Measurements from ENCODE around the gene EIF2B5. TPM values are rescaled to one million over a fixed set of nuclear protein-coding genes. Genes with fewer than 3 reads are reported as not detected.
"Not testable (repeated sequence)": the region's sequence is repeated elsewhere in the genome, so short reads cannot be mapped to it uniquely, and the experiment has no call there.

EIF2B5 gene
- total RNA-seq, 4 donors from 2014 or later, result 28.8 to 51.0 (median 36.5) TPM

- TF ChIP-seq POLR2A (IDR thresholded peaks at IDR 0.05) (no peak), EP300 (IDR thresholded peaks at IDR 0.05) (no peak)
- Histone ChIP-seq H3K36me3 (no peaks in the 10 kb centered on the region), H3K9me3 (peaks cover 0 to 24% (median 0%) of the 10 kb centered on the region in 4 donors), H3K27ac (no peak overlapping the region), H3K4me3 (no peak overlapping the region), H3K27me3 (no peaks in the 10 kb centered on the region), H3K4me1 (no peaks in the 10 kb centered on the region)
- whole genome bisulfite sequencing, 2 donors, result 69% methylated on average over 24 of the region's 24 CpGs
- DNase-seq (ENCODE audit: low spot score in 2 of 2), result no peak
These were observed 35.1 kb upstream of the EIF2B5 start for GRCh38 chr3:184099806-184100686.

- Histone ChIP-seq H3K27ac (no peak overlapping the region), H3K9me3 (no peaks in the 10 kb centered on the region), H3K36me3 (no peaks in the 10 kb centered on the region), H3K27me3 (no peaks in the 10 kb centered on the region), H3K4me1 (no peaks in the 10 kb centered on the region), H3K4me3 (no peak overlapping the region)
- no peak for TF ChIP-seq CTCF (IDR thresholded peaks at IDR 0.05)
- no peak for TF ChIP-seq EP300 (IDR thresholded peaks at IDR 0.05)
- TF ChIP-seq POLR2A (IDR thresholded peaks at IDR 0.05), result no peak
- WGBS, 2 donors, result 50 to 60% methylated on average over 7 of the region's 7 CpGs
- DNase-seq (ENCODE audit: low spot score in 2 of 2), result no peak
These were observed 24.8 kb upstream of the EIF2B5 start for GRCh38 chr3:184110316-184110725.

- H3K27ac ChIP-seq, result no peak overlapping the region
- WGBS, 2 donors, result 89 to 93% methylated on average over 4 of the region's 4 CpGs
- DNase-seq (ENCODE audit: low spot score in 2 of 2), result no peak
These were observed 19.1 kb upstream of the EIF2B5 start for GRCh38 chr3:184116017-184116416.

GRCh38 chr3:184117636-184118035 is 17.5 kb upstream of the EIF2B5 start:
- Histone ChIP-seq H3K27ac (no peak overlapping the region), H3K9me3 (no peaks in the 10 kb centered on the region), H3K27me3 (no peaks in the 10 kb centered on the region), H3K36me3 (no peaks in the 10 kb centered on the region), H3K4me3 (no peak overlapping the region), H3K4me1 (no peaks in the 10 kb centered on the region)
- DNase-seq (ENCODE audit: low spot score in 2 of 2), result no peak
- TF ChIP-seq POLR2A (IDR thresholded peaks at IDR 0.05), result no peak
- TF ChIP-seq EP300 (IDR thresholded peaks at IDR 0.05), result no peak
- no peak for TF ChIP-seq CTCF (IDR thresholded peaks at IDR 0.05)
- WGBS, 2 donors, result 94 to 95% methylated on average over 6 of the region's 6 CpGs

More at GRCh38 chr3:184116017-184116416, 19.1 kb upstream of the EIF2B5 start:
- Histone ChIP-seq H3K4me1 (no peaks in the 10 kb centered on the region), H3K36me3 (no peaks in the 10 kb centered on the region), H3K27me3 (no peaks in the 10 kb centered on the region), H3K9me3 (no peaks in the 10 kb centered on the region), H3K4me3 (no peak overlapping the region)
- no peak for TF ChIP-seq CTCF (IDR thresholded peaks at IDR 0.05)

- DNase-seq (ENCODE audit: low spot score in 2 of 2); H3K9me3 ChIP-seq; H3K4me1 ChIP-seq; H3K27me3 ChIP-seq; H3K4me3 ChIP-seq; H3K27ac ChIP-seq; H3K36me3 ChIP-seq: not testable (repeated sequence)
- WGBS, 2 donors, result 92 to 95% methylated on average over 8 of the region's 8 CpGs
These were observed 14.1 kb upstream of the EIF2B5 start for GRCh38 chr3:184121031-184121430.

- 74 to 78% methylated on average over 3 of the region's 3 CpGs for WGBS, 2 donors
- H3K27ac ChIP-seq, result no peak overlapping the region
- no peak for DNase-seq (ENCODE audit: low spot score in 2 of 2)
- H3K4me3 ChIP-seq, result no peak overlapping the region
- no peaks in the 10 kb centered on the region for H3K36me3 ChIP-seq
- H3K27me3 ChIP-seq, result no peaks in the 10 kb centered on the region
- TF ChIP-seq EP300 (IDR thresholded peaks at IDR 0.05) (no peak), POLR2A (IDR thresholded peaks at IDR 0.05) (no peak), CTCF (IDR thresholded peaks at IDR 0.05) (no peak)
- H3K9me3 ChIP-seq, result no peaks in the 10 kb centered on the region
- H3K4me1 ChIP-seq, result no peaks in the 10 kb centered on the region
These were observed 9.2 kb upstream of the EIF2B5 start for GRCh38 chr3:184126006-184126405.
